Prostate gland (tissue), 2 donors: ENCODE measurements around the gene NUP205.

Experiments
- CTCF ChIP-seq, 4 experiments: fragments of 200-600 bp in 2 of 4; fragments of 450-650 bp in 2 of 4; sonication (generic) in 2 of 4; IDR thresholded peaks; 1 replicate in 3 of 4; 2 replicates in 1 of 4; pipeline ENCODE4 v1.5.1; 2016 to 2019; ENCODE audit warnings: antibody characterized with exemption in 4 of 4, mild to moderate bottlenecking in 2 of 4, moderate library complexity in 2 of 4
- POLR2A ChIP-seq: fragments of 450-650 bp; IDR thresholded peaks from one replicate; pipeline ENCODE4 v1.6.1; 2016; ENCODE audit warnings: antibody characterized with exemption, mild to moderate bottlenecking
- POLR2AphosphoS5 ChIP-seq: sonication (generic); formaldehyde crosslinking; IDR thresholded peaks from one replicate; pipeline ENCODE4 v1.6.1; 2017; ENCODE audit warnings: antibody characterized with exemption

DNA sequence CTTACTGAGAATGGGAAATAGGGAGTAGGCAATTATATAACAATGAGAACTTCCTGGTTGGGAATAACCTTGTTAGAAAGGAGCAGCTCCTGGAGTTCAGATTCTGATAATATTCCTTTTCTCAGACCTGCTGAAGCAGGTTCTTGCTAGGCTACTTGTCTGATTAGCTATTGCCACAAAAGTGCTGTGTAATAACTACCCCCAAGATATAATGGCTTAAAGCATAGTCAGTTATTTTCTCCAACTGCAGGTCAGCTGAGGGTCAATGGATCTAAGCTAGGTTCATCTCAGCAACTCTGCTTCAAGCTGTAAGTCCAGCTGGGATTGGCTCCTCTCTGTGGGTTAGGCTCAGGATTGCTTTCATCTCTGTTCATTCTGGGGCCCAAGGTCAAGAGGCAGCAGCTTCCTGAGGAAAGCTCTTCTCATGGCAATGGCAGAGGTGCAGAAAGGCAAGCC is 38.5 kb upstream of the NUP205 start:
- TF ChIP-seq CTCF (IDR thresholded peaks at IDR 0.05) (no peak), POLR2A (no peak), POLR2AphosphoS5 (no peak)
